ENCODE data around the gene LENG1. TPM values are rescaled to one million over a fixed set of nuclear protein-coding genes. Genes with fewer than 3 reads are reported as not detected.

LENG1 gene
- total RNA-seq, 1 donor from 2014 or later = 8.0 TPM

DNA sequence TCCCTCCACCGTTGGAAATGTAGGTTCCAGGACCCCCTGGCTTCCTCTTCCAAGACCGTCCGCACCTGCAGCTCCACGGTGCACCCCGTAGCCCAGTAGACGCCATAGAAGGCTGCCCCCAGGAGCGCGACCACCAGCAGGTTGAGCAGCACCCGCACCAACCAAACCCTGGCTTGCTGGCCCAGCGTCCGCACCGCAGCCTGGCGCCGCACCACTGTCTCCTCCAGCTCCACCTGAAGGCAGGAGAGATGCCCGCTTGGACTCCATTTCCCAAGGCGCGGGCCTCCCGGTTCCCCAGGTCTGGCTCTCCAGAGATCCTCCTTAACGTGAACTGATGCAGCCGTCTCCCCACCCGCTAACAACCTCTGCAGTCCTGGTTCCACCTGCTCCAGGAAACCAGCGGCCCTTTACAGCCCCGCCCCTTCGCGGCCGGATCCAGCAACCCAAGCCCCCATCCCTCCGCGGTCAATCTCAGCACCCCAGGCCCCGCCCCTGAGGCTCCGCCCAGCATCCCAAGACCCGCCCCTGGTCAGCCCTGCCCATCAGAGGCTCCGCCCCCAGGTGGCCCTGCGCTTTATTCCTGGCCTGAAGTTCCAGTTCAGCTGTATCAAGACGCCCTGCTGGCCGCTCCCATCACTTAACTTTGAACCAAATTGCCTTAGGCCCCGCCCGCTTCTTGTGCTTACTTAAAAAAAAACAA, 5.0 kb upstream of the LENG1 start:
- ATAC-seq = peak; percentile 21 to 43
- Histone ChIP-seq H3K4me3 (no peak overlapping the region), H3K4me1 (peaks cover 45% of the 10 kb centered on the region), H3K27ac (no peak overlapping the region), H3K27me3 (ENCODE audit: low read depth) (peaks cover 4% of the 10 kb centered on the region), H3K9me3 (no peaks in the 10 kb centered on the region), H3K36me3 (no peaks in the 10 kb centered on the region)
- DNase-seq = peak; percentile 76
- intact Hi-C loops (cut with DNase I) = loop anchor here (5.0 kb wide), 1 partner anchor 68 kb away; no protein-coding TSS in a partner anchor
- TF ChIP-seq, protein P1, sequence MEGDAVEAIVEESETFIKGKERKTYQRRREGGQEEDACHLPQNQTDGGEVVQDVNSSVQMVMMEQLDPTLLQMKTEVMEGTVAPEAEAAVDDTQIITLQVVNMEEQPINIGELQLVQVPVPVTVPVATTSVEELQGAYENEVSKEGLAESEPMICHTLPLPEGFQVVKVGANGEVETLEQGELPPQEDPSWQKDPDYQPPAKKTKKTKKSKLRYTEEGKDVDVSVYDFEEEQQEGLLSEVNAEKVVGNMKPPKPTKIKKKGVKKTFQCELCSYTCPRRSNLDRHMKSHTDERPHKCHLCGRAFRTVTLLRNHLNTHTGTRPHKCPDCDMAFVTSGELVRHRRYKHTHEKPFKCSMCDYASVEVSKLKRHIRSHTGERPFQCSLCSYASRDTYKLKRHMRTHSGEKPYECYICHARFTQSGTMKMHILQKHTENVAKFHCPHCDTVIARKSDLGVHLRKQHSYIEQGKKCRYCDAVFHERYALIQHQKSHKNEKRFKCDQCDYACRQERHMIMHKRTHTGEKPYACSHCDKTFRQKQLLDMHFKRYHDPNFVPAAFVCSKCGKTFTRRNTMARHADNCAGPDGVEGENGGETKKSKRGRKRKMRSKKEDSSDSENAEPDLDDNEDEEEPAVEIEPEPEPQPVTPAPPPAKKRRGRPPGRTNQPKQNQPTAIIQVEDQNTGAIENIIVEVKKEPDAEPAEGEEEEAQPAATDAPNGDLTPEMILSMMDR (IDR thresholded peaks at IDR 0.05) = no peak

DNA sequence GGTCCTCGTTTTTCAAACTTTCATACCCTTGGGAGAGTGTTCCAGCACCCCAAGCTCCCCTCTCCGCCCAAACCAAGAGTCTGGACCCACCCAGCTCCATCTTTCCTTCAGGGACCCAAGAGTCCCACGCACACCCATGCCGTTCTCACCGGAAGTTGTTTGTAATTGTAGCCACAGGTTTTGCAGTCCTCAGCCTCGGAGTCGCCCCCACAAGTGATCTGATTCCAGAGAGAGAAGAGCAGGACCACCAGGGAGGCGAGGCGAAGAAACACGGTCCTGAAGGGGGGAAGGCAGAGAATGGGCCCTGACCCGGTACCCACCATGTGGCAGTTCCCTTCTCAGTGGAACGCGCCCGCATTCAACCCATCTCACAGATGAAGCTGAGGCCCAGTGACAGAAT, 3.4 kb upstream of the LENG1 start:
- Histone ChIP-seq H3K4me1 (peaks cover 53% of the 10 kb centered on the region), H3K4me3 (peak overlapping the region; percentile 54), H3K27ac (peak overlapping the region; percentile 28), H3K9me3 (no peaks in the 10 kb centered on the region), H3K27me3 (ENCODE audit: low read depth) (peaks cover 4% of the 10 kb centered on the region), H3K36me3 (peaks cover 4% of the 10 kb centered on the region)
- no peak for ATAC-seq
- intact Hi-C loops (cut with DNase I) = no loop called here
- DNase-seq = no peak
- TF ChIP-seq, protein P1 (IDR thresholded peaks at IDR 0.05) = no peak

DNA sequence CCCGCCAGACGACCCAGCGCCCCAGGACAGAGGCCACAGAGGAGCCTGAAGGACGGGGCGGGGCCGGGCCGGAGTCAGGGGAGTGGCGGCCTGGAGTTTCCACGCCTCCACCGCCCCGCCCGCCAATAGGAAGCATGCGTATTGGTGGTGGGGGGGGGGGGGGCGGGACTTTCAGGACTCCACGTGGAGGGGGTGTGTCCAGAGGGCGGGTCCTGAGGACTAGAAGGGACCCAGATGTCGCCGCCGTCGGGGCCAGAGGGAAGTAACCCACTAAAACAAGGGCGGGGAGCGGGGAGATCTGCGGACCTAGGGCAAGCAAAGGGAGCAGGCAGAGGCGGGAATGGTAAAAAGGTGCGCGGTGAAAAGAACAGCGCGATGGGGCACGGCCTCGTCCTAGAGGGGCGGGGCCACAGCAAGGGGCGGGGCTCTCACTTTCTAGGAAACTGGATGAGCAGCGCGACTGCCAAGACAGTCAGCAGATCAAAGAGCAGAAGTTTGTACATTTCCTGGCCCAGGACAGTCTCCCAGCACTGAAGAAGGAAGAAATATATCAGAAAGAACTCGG, 2.8 kb upstream of the LENG1 start:
- peak overlapping the region; percentile 28 for H3K27ac ChIP-seq
- intact Hi-C loops (cut with DNase I) = no loop called here
- peak overlapping the region; percentile 54 for H3K4me3 ChIP-seq
- H3K4me1 ChIP-seq = peaks cover 53% of the 10 kb centered on the region
- DNase-seq = peak; percentile 93
- H3K9me3 ChIP-seq = no peaks in the 10 kb centered on the region
- TF ChIP-seq, protein P1 (IDR thresholded peaks at IDR 0.05) = no peak
- peak; percentile 64 to 69 for ATAC-seq
- H3K27me3 ChIP-seq (ENCODE audit: low read depth) = peaks cover 4% of the 10 kb centered on the region
- peaks cover 9% of the 10 kb centered on the region for H3K36me3 ChIP-seq

DNA sequence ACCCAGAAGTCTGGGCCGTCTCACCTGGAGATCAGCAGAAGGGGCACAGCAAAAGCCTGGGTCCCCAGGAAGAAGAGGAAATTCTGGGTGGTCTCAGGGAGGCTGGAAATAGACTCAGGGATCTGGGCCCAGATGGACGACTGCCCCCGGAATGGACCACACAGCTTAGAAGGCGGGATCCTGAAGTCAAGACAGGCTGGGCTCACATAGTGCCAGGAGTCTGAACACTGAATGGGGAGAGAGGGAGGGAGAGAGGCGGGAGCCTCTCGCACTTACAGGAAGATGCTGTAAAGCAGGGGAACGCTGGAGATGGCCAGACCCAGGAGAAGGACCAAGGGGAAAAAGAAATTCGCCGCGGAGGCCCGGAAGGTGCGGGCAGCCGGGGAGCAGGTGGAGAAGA, 1.3 kb upstream of the LENG1 start:
- Histone ChIP-seq H3K9me3 (no peaks in the 10 kb centered on the region), H3K4me3 (peak overlapping the region; percentile 79), H3K27ac (peak overlapping the region; percentile 86), H3K4me1 (peaks cover 53% of the 10 kb centered on the region), H3K27me3 (ENCODE audit: low read depth) (peaks cover 4% of the 10 kb centered on the region), H3K36me3 (peaks cover 24% of the 10 kb centered on the region)
- DNase-seq = no peak
- TF ChIP-seq, protein P1 (IDR thresholded peaks at IDR 0.05) = no peak
- no peak for ATAC-seq
- intact Hi-C loops (cut with DNase I) = no loop called here

DNA sequence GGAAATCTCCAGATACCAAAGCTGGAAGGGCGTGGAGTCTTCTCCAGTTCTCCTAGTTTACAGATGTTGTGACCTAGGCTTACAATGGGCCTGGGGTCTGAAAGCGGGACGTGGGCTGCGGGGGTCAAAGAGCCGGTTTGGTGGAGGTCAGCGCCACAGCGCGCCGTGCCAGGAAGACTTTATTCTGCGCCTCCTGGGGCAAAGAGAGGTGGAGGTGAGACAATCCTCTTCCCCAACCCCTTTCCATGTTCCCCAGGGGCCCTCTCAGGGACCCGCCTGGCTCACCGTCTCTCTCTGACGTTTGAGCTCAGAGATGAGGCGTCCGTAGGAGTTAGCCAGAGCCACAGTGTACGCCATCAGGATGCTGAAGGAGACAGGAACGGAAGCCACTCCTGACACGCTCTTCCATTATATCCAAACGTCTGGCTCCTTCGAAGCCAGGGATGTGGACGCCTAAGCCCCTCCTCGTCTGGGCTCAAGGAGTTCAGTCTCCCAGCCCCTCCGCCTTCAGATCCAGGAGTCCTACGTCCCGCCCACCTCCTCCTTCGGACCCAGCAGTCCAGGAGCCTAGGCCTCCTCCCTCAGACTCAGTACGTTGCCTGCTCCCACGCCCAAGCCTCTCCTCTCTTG, 776 bp upstream of the LENG1 start:
- H3K36me3 ChIP-seq = peaks cover 29% of the 10 kb centered on the region
- H3K4me1 ChIP-seq = peaks cover 53% of the 10 kb centered on the region
- peaks cover 1% of the 10 kb centered on the region for H3K27me3 ChIP-seq (ENCODE audit: low read depth)
- TF ChIP-seq, protein P1 (IDR thresholded peaks at IDR 0.05) = no peak
- no peak for DNase-seq
- intact Hi-C loops (cut with DNase I) = no loop called here
- H3K9me3 ChIP-seq = no peaks in the 10 kb centered on the region
- H3K27ac ChIP-seq = peak overlapping the region; percentile 86
- ATAC-seq = no peak
- H3K4me3 ChIP-seq = peak overlapping the region; percentile 79

Measured in lower lobe of right lung (tissue), 2 donors.